ENCODE results near the gene HOXD10. TPM values are rescaled to one million over a fixed set of nuclear protein-coding genes. Genes with fewer than 3 reads are reported as not detected.

HOXD10 gene
- total RNA-seq, 1 donor from 2014 or later: not detected

DNA sequence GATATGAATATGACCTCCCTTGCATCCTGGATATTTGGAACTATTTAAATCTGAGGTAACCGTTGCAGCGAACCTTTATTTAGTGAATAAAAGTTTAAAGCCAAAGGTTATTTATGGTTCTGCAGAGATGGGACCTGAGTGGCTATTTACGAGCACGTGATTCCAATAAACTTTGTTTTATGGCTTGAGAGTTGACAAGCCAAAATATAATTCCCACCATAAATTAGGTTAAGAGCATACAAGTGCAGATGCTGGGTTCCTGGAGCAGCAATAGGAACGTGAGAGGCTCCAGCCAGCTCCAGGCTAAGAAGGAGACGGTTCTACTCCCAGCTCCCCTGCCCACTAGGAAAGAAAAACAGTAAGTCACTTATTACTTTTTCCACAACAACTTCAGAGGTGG lies 29.5 kb downstream of the HOXD10 start:
- H3K9me3 Mint-ChIP-seq: no peaks in the 10 kb centered on the region
- H3K4me3 Mint-ChIP-seq: no peak overlapping the region
- intact Hi-C loops (cut with micrococcal nuclease): loop anchor here (2.0 kb wide), 1 partner anchor 13 kb away; no protein-coding TSS in a partner anchor
- H3K36me3 Mint-ChIP-seq (ENCODE audit: low read depth): no peaks in the 10 kb centered on the region
- H3K4me1 Mint-ChIP-seq (ENCODE audit: low read depth): peaks cover 2% of the 10 kb centered on the region
- peaks cover 76% of the 10 kb centered on the region for H3K27me3 Mint-ChIP-seq (ENCODE audit: insufficient read depth)
- H3K27ac Mint-ChIP-seq: no peak overlapping the region
- DNase-seq (ENCODE audit: low spot score): no peak

GRCh38 chr2:176146645-176147044 lies 30.1 kb downstream of the HOXD10 start:
- H3K9me3 Mint-ChIP-seq: no peaks in the 10 kb centered on the region
- H3K36me3 Mint-ChIP-seq (ENCODE audit: low read depth): no peaks in the 10 kb centered on the region
- no peaks in the 10 kb centered on the region for H3K4me1 Mint-ChIP-seq (ENCODE audit: low read depth)
- no peak overlapping the region for H3K27ac Mint-ChIP-seq
- intact Hi-C loops (cut with micrococcal nuclease): loop anchor here (2.0 kb wide), 1 partner anchor 14 kb away; no protein-coding TSS in a partner anchor
- H3K4me3 Mint-ChIP-seq: no peak overlapping the region
- DNase-seq (ENCODE audit: low spot score): no peak
- peaks cover 75% of the 10 kb centered on the region for H3K27me3 Mint-ChIP-seq (ENCODE audit: insufficient read depth)

- no peaks in the 10 kb centered on the region for H3K9me3 Mint-ChIP-seq
- DNase-seq (ENCODE audit: low spot score): no peak
- H3K27me3 Mint-ChIP-seq (ENCODE audit: insufficient read depth): peaks cover 75% of the 10 kb centered on the region
- no peak overlapping the region for H3K4me3 Mint-ChIP-seq
- no peaks in the 10 kb centered on the region for H3K36me3 Mint-ChIP-seq (ENCODE audit: low read depth)
- intact Hi-C loops (cut with micrococcal nuclease): loop anchor here (2.0 kb wide), 1 partner anchor 15 kb away; no protein-coding TSS in a partner anchor
- H3K27ac Mint-ChIP-seq: no peak overlapping the region
- H3K4me1 Mint-ChIP-seq (ENCODE audit: low read depth): no peaks in the 10 kb centered on the region
Observed at GRCh38 chr2:176147210-176147799, 30.7 kb downstream of the HOXD10 start.

- Mint-ChIP-seq H3K9me3 (no peaks in the 10 kb centered on the region), H3K27ac (no peak overlapping the region), H3K4me3 (no peak overlapping the region), H3K27me3 (ENCODE audit: insufficient read depth) (peaks cover 79% of the 10 kb centered on the region), H3K4me1 (ENCODE audit: low read depth) (no peaks in the 10 kb centered on the region), H3K36me3 (ENCODE audit: low read depth) (no peaks in the 10 kb centered on the region)
- intact Hi-C loops (cut with micrococcal nuclease): loop anchor here (1.0 to 2.0 kb wide), 2 partner anchors 8 to 15 kb away; no protein-coding TSS in a partner anchor
- DNase-seq (ENCODE audit: low spot score): no peak
Observed at GRCh38 chr2:176147800-176148496, 31.4 kb downstream of the HOXD10 start.

- peaks cover 79% of the 10 kb centered on the region for H3K27me3 Mint-ChIP-seq (ENCODE audit: insufficient read depth)
- no peaks in the 10 kb centered on the region for H3K36me3 Mint-ChIP-seq (ENCODE audit: low read depth)
- H3K27ac Mint-ChIP-seq: no peak overlapping the region
- no peaks in the 10 kb centered on the region for H3K4me1 Mint-ChIP-seq (ENCODE audit: low read depth)
- H3K9me3 Mint-ChIP-seq: no peaks in the 10 kb centered on the region
- H3K4me3 Mint-ChIP-seq: no peak overlapping the region
- intact Hi-C loops (cut with micrococcal nuclease): loop anchor here (1.0 kb wide), 1 partner anchor 9 kb away; no protein-coding TSS in a partner anchor
- no peak for DNase-seq (ENCODE audit: low spot score)
Observed at GRCh38 chr2:176148751-176149421, 32.3 kb downstream of the HOXD10 start.

DNA sequence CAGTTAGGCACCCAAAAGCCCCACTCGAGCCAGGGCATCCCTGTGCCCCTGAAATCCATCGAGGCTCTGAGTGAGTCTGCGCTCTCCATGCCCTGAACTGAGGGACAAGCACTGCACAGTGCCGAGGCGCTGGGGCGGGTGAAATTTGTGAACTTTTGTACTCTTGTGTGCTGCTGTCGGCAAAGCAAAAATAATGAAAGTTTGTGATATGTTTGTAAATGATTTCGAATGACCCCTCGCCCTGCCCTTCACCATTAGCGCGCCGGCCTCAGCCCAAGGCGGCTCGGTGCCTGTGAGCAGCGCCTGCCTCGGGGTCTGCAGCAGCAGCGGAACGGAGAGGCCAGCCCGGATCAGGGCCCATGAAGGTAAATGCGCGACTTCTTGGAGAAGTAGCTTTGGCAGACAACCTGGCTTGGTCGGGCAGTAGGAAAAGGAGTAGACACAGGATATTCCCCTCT lies 32.9 kb downstream of the HOXD10 start:
- DNase-seq (ENCODE audit: low spot score): no peak

GRCh38 chr2:176149939-176150583 lies 33.5 kb downstream of the HOXD10 start:
- no peaks in the 10 kb centered on the region for H3K36me3 Mint-ChIP-seq (ENCODE audit: low read depth)
- no peaks in the 10 kb centered on the region for H3K4me1 Mint-ChIP-seq (ENCODE audit: low read depth)
- H3K27me3 Mint-ChIP-seq (ENCODE audit: insufficient read depth): peaks cover 80% of the 10 kb centered on the region
- intact Hi-C loops (cut with micrococcal nuclease): no loop called here
- DNase-seq (ENCODE audit: low spot score): no peak
- H3K27ac Mint-ChIP-seq: peak overlapping the region; percentile 9
- no peak overlapping the region for H3K4me3 Mint-ChIP-seq
- H3K9me3 Mint-ChIP-seq: no peaks in the 10 kb centered on the region

More for the DNA sequence above, 32.9 kb downstream of the HOXD10 start:
- intact Hi-C loops (cut with micrococcal nuclease): no loop called here
- Mint-ChIP-seq H3K27ac (no peak overlapping the region), H3K27me3 (ENCODE audit: insufficient read depth) (peaks cover 79% of the 10 kb centered on the region), H3K4me3 (no peak overlapping the region), H3K36me3 (ENCODE audit: low read depth) (no peaks in the 10 kb centered on the region), H3K9me3 (no peaks in the 10 kb centered on the region), H3K4me1 (ENCODE audit: low read depth) (no peaks in the 10 kb centered on the region)

GRCh38 chr2:176150584-176151441 lies 34.2 kb downstream of the HOXD10 start:
- intact Hi-C loops (cut with micrococcal nuclease): no loop called here
- no peaks in the 10 kb centered on the region for H3K4me1 Mint-ChIP-seq (ENCODE audit: low read depth)
- no peaks in the 10 kb centered on the region for H3K36me3 Mint-ChIP-seq (ENCODE audit: low read depth)
- no peak overlapping the region for H3K4me3 Mint-ChIP-seq
- no peaks in the 10 kb centered on the region for H3K9me3 Mint-ChIP-seq
- peaks cover 81% of the 10 kb centered on the region for H3K27me3 Mint-ChIP-seq (ENCODE audit: insufficient read depth)
- H3K27ac Mint-ChIP-seq: peak overlapping the region; percentile 9
- DNase-seq (ENCODE audit: low spot score): no peak

- Mint-ChIP-seq H3K27ac (peak within 1 kb of the TSS; percentile 9), H3K27me3 (ENCODE audit: insufficient read depth) (peaks cover 82% of the 10 kb centered on the region), H3K9me3 (no peaks in the 10 kb centered on the region), H3K4me3 (no peak within 1 kb of the TSS), H3K36me3 (ENCODE audit: low read depth) (no peaks in the 10 kb centered on the region), H3K4me1 (ENCODE audit: low read depth) (no peaks in the 10 kb centered on the region)
- DNase-seq (ENCODE audit: low spot score): no peak
- intact Hi-C loops (cut with micrococcal nuclease): no loop called here
Observed at GRCh38 chr2:176151442-176152287, 35.1 kb downstream of the HOXD10 start, which contains the start of gene HOXD4. Gene HOXD4 (plus strand): TSS chr2:176151550. CDS start chr2:176151634, 84 bp downstream.

DNA sequence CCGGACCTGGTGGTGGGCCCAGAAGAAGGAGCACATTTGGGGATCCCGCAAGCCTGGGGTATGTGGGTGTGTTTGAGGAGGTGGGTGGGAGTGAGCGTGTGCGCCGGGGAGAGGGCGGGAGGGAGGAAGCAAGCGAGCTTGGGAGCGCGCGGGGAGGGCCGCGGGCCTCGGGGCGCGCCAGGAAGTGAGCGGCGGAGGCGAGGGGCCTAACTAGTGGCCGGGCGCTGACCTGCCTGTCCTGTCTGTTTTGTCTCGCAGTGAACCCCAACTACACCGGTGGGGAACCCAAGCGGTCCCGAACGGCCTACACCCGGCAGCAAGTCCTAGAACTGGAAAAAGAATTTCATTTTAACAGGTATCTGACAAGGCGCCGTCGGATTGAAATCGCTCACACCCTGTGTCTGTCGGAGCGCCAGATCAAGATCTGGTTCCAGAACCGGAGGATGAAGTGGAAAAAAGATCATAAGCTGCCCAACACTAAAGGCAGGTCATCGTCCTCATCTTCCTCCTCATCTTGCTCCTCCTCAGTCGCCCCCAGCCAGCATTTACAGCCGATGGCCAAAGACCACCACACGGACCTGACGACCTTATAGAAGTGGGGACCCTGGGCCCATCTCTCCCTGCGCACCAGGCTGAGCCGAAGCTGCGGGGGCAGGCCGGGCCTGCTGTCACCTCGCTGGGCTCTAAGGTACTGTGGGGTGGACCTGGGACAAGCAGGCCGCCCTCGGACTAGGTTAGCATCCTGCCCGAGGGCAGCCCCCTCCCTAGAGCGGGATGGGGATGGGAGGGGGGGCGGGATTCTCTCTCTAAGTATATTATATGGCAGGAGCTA lies 36.0 kb downstream of the HOXD10 start:
- DNase-seq (ENCODE audit: low spot score): no peak
- Mint-ChIP-seq H3K27ac (no peak overlapping the region), H3K4me1 (ENCODE audit: low read depth) (no peaks in the 10 kb centered on the region), H3K9me3 (no peaks in the 10 kb centered on the region), H3K36me3 (ENCODE audit: low read depth) (peaks cover 2% of the 10 kb centered on the region), H3K27me3 (ENCODE audit: insufficient read depth) (peaks cover 77% of the 10 kb centered on the region), H3K4me3 (no peak overlapping the region)
- intact Hi-C loops (cut with micrococcal nuclease): no loop called here
